NB4 (cell line): ENCODE measurements around the gene PRR36.

ENCODE experiments used
- DNase-seq: peaks from one replicate; pipeline ENCODE4 v3.0.0; 2010; ENCODE audit warnings: low read depth
- H3K4me3 ChIP-seq: one replicate; pipeline ENCODE4 v1.5.1; 2011; ENCODE audit warnings: mild to moderate bottlenecking, low read depth, low read length, moderate library complexity
- CTCF ChIP-seq: IDR thresholded peaks from one replicate; pipeline ENCODE4 v1.5.1; 2012; ENCODE audit warnings: low read depth, low read length
- MAX ChIP-seq: IDR thresholded peaks from 2 replicates; pipeline ENCODE4 v1.6.1; 2011; ENCODE audit warnings: low read depth, low read length
- MYC ChIP-seq: IDR thresholded peaks from 2 replicates; pipeline ENCODE4 v1.6.1; 2011; ENCODE audit warnings: low read depth, low read length
- POLR2A ChIP-seq: IDR thresholded peaks from 2 replicates; pipeline ENCODE4 v1.6.1; 2011; ENCODE audit warnings: mild to moderate bottlenecking; ENCODE audit not compliant: insufficient read length; ENCODE audit errors: extremely low read depth

PRR36 gene

DNA sequence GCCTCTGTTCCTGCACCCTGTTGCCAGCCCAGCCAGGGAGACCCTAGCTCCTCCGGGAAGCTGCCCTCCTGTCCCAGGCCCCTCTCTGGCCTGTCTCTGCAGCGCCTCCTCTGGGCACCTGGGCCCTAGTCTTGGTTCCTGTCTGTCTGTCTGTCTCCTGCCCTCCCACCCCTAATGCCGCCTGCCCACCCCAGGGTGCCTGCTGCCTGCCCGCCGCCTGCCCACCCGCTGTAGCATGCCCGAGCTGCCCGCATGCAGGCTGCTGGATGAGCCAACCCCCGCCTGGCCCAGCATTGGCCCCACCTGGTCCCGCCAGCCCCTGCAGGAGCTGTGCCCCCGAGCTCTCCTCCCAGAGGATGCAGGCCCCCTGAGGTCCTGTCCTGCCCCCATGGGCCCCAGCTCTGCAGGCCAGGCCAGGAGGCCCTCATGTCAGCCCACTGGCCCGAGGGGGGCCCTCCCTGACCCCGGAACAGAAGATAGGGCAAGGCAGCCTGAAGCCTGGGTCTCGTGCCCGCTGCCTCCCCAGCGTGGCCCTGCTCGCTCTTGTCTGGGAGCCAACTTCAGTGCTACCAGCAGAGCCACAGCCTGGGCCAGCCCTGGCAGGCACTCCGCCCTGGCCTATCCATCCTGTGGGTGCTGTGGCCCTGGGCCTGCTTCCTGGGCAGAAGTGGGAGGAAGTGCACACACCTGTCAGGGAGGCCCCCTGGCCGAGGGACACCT lies 34.7 kb upstream of the PRR36 start:
- no peak overlapping the region for H3K4me3 ChIP-seq
- TF ChIP-seq CTCF (no peak), MAX (no peak), POLR2A (no peak), MYC (no peak)
- DNase-seq, result no peak

- TF ChIP-seq POLR2A, result no peak
- no peak for TF ChIP-seq MAX
- TF ChIP-seq CTCF, result no peak
- TF ChIP-seq MYC, result no peak
- no peak for DNase-seq
- no peak overlapping the region for H3K4me3 ChIP-seq
Observed at GRCh38 chr19:7908078-7908699, 34.0 kb upstream of the PRR36 start.

- no peak for TF ChIP-seq POLR2A
- no peak for TF ChIP-seq MAX
- TF ChIP-seq CTCF, result no peak
- no peak for TF ChIP-seq MYC
- no peak overlapping the region for H3K4me3 ChIP-seq
- no peak for DNase-seq
Observed at GRCh38 chr19:7907544-7907943, 33.4 kb upstream of the PRR36 start.

DNA sequence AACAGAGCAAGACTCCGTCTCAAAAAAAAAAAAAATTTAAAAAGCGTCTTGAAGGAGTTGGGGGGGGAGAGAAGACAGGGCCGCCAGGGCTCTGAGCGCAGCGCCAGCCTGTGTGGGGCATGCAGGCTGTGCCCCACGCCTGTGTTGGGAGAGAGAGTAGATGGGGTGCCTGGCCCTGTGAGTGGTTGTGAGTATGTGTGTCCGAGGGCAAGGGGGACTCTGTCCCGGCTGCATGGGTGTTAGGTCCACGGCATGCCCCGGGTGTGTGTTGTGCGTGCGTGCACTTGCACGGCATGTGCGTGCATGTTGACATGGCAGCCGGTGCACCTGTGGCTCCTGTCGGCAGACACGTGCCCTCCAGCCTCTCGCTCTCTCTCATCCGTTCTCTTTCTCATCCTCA lies 32.9 kb upstream of the PRR36 start:
- H3K4me3 ChIP-seq, result no peak overlapping the region
- DNase-seq, result no peak
- TF ChIP-seq MYC (no peak), CTCF (no peak), MAX (no peak), POLR2A (no peak)

GRCh38 chr19:7905859-7906258 lies 31.7 kb upstream of the PRR36 start:
- TF ChIP-seq POLR2A (no peak), CTCF (no peak), MYC (no peak), MAX (no peak)
- H3K4me3 ChIP-seq, result no peak overlapping the region
- no peak for DNase-seq

- no peak for DNase-seq
- peak overlapping the region; percentile 79 for H3K4me3 ChIP-seq
- TF ChIP-seq CTCF (no peak), MYC (no peak), MAX (no peak), POLR2A (no peak)
Observed at GRCh38 chr19:7905268-7905667, 31.1 kb upstream of the PRR36 start.
